ENCODE results near the gene TMEM121B. TPM values are rescaled to one million over a fixed set of nuclear protein-coding genes. Genes with fewer than 3 reads are reported as not detected.

The TMEM121B gene
- under 0.01 and 0.20 TPM in 2 replicates for total RNA-seq

DNA sequence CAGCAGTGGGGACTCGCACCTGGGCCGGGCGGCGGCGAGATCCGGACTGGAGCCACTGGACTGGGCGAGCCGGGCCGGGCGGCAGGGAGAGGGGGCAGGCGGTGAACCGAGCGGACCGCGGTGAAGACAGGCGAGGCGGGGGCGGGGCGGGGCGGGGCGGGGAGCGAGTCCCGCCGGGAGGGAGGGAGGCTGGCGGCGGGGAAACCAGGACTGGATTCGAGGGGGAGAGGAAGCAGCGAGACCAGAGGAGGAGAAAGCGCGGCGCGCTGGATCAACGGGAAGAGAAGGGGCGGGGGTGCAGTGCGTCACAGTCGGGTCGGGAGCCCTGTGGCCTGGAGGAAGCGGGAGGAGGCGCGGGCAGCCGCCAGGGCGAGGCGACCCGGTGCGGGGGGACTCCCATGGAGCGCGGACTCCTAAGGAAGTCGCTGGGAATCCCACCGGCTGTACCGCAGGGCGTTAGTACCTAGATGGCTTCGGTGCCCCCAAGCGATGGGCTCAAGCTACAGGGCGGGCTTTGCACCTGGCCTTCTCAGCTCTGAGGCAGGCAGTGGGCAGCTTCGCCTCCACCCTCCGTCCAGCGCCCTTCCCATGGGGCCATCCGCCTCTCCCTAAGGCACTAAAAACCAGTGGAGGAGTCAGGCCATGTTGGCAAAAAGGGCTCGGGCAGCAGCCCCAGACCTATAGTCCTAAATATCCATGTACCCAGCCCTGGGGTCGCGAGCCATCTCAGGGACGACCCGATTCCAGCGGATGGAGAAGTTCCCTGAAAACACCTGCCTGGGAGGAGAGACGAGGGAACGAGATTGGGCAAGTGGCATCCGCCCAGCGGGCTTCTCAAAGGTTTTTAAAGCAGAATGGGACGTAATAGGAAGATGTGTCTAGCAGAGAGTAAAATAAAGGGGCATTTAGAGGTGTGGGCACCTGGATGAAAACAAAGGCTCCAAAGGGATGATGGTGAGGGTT is at the start of gene TMEM121B:
Gene TMEM121B (minus strand): TSS at position 128 of the 963 bp plus-strand sequence. CDS start 233 bp downstream, outside the sequence.

DNA sequence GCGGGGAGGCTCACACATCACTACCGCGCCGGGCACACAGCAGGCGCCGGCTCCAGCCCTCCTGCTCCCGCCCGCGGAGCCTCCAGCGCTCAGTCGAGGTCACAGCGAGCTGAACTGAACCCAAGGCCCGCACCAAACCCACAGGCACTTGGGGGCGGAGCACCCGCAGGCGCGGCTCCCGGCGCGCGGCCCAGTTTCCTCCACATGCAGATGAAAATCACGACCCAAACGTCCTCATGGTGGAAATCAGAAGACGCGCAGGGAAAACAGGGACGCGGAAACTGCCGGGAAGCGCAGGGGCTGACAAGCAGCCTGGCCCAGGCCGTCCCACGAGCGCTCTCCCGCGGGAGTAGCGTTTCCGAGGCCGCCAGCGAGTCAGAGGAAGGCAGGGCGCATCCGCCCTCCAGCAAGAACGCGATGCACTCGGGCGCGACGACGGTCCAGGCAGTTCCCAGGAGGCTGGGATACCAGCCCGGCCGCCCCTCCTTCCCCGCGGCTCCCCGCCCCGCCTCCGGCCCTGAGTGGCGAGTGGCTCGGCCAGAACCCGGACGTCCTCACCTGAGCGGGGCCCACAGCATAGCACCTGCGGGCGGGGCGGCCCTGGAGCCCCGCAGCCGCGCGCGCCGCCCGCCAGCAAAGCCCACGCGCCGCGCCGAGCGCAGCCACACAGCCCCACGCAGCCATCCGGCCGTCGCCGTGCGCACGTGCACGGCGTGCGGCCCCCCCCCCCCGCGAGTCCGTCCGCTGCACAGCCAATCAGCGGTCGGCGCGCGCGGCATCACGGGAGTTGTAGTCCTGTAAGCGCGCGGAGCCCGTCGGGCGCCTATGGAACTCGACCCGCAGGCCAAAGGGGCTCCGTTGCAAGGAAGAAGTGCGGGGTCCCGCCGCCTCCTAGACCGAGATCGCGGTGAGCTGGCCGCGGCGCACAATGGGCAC is 37.7 kb upstream of the TMEM121B start, which contains the start of gene HDHD5:
Gene HDHD5 (minus strand): TSS at position 710 of the 936 bp plus-strand sequence. CDS start 26 bp downstream, at position 684.

DNA sequence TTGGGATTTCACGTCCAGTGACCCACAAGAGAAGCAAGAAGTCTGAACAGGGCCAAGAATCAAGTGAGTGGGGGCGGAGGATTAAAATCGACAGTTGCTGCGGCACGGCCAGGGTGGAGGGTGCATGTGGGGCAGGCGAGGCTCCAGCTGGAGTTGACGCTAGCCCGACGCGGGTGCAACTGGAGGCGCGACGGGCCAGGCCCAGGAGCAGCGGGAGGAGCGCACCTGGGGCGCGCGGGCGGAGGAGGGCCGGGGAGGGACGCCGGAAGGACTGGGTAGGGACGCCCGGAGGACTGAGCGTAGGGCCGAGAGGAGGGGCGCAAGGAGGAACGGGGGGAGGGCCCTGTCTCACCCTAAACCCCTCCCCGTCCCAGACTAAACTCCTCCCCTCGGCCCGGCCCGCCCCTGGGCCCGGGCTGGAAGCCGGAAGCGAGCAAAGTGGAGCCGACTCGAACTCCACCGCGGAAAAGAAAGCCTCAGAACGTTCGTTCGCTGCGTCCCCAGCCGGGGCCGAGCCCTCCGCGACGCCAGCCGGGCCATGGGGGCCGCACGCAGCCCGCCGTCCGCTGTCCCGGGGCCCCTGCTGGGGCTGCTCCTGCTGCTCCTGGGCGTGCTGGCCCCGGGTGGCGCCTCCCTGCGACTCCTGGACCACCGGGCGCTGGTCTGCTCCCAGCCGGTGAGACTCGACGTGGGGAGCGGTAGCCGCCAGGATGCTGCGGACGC is 36.4 kb downstream of the TMEM121B start, which contains the start of gene IL17RA:
Gene IL17RA (plus strand): TSS at position 447 of the 723 bp plus-strand sequence. CDS start 92 bp downstream, at position 539.

Other genes with a start within 250 kb of the TMEM121B start
- gene GAB4, start 113.1 kb downstream of the TMEM121B start, total RNA-seq: not detected in 2 replicates
- gene IL17RA, start 36.4 kb downstream of the TMEM121B start, total RNA-seq: 7.2 and 7.7 TPM in 2 replicates
- 35.3 and 36.6 TPM in 2 replicates for gene HDHD5, start 37.9 kb upstream of the TMEM121B start, total RNA-seq
- 0.59 and 7.0 TPM in 2 replicates for gene ADA2, start 98.1 kb upstream of the TMEM121B start, total RNA-seq
- gene CECR2, start 248.1 kb upstream of the TMEM121B start, total RNA-seq: under 0.01 TPM in 1 of 2 replicates, not detected in the other

Data from subcutaneous preadipocyte (primary cell).